SW480 (cell line): ENCODE results near the gene IL11.
A peak's percentile ranks its signal among the peaks of the same experiment; 100 is the strongest.
"Not testable (repeated sequence)": the region's sequence is repeated elsewhere in the genome, so short reads cannot be mapped to it uniquely, and the experiment has no call there.

ENCODE experiments used
- DNase-seq: peaks from one replicate; pipeline ENCODE4 v3.0.0-alpha.2; 2016; ENCODE audit warnings: low spot score

IL11 gene

GRCh38 chr19:55350620-55351315 is 19.5 kb downstream of the IL11 start:
- DNase-seq, result no peak

- no peak for DNase-seq
Observed at GRCh38 chr19:55348317-55349034, 21.8 kb downstream of the IL11 start.

GRCh38 chr19:55347442-55348009 is 22.7 kb downstream of the IL11 start:
- no peak for DNase-seq

DNA sequence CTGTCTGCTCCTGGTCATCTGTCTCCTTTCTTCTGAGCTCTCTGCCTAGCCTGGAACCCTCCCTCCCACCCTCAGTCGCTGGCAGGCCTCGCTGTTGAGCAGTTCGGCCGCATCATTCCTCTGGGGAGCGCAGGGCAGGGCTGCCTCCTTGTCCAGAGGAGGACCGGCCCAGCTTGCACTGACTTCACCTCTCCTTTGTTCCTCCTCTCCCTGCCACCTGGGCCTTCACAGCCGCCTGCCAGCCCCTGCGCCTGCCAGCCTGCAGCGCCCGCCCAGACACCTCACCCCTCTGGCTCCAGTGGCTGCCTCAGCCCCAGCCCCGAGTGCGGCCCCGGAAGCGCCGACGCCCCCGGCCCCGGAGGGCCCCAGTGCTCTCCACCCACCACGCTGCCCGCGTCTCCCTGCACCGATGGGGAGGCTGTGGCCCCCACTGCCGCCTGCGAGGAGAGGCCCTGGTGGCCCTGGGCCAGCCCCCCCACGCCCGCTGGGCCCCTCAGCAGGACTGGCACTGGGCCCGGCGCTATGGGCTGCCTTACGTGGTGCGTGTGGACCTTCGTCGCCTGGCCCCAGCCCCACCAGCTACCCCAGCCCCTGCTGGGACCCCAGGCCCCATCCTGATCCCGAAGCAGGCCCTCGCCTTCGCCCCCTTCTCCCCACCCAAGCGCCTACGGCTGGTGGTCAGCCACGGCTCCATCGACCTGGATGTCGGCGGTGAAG is 23.4 kb downstream of the IL11 start:
- no peak for DNase-seq

DNA sequence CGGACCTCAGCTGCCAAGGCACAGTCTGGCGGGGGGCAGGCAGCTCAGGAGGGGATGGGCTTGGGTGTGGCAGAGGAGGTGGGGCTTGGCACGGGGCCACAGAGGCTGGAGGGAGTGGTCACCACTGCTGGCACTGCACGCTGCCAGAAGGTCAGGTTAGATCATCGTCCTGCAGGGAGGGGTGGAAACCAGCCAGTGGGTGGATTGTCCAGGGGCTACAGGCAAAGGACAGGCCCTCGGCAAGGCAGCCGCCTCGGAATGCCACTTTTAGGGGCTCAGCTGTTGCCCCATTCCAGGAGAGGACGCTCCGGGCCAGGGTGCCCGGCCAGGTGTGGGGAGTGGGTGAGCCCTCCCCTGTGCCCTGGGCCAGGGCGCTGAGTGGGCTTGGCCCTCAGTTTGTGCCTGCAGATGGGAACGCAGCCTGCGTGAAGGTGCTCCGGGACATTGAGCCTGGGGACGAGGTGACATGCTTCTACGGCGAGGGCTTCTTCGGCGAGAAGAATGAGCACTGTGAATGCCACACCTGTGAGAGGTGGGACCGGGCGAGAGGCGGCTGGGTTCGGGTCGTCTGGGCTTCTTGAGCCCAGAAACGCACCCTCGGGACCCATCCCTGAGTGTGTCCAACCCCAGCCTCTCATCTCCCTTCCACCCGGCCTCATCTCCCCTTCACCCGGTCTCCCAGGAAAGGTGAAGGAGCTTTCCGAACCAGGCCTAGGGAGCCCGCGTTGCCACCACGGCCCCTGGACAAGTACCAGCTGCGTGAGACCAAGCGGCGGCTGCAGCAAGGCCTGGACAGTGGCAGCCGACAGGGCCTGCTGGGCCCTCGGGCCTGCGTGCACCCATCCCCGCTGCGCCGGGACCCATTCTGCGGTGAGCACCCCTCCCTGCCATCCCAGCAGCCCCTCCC is 24.2 kb downstream of the IL11 start:
- DNase-seq, result peak; percentile 82

- DNase-seq, result no peak
Observed at GRCh38 chr19:55345101-55345817, 25.0 kb downstream of the IL11 start.

DNA sequence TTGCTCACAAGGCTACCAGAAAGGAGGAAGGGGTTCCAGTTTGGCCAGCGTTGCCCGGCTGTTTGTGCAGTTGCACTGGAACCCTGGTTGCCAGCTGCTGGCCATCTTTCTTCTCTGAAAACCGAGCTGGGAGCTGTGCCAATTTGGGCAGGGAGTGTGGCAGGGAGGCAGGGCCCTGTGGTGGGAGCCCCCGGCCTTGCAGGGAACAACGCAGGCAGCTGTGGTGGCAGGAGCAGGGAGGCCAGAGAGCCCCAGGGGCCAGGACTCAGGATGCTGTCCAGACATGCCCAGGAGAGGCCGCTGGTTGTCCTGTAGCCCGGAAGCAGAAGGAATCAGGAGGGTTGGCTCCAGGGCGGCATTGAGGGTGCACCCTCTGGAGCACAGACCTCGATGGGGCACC is 25.8 kb downstream of the IL11 start:
- DNase-seq, result no peak

DNA sequence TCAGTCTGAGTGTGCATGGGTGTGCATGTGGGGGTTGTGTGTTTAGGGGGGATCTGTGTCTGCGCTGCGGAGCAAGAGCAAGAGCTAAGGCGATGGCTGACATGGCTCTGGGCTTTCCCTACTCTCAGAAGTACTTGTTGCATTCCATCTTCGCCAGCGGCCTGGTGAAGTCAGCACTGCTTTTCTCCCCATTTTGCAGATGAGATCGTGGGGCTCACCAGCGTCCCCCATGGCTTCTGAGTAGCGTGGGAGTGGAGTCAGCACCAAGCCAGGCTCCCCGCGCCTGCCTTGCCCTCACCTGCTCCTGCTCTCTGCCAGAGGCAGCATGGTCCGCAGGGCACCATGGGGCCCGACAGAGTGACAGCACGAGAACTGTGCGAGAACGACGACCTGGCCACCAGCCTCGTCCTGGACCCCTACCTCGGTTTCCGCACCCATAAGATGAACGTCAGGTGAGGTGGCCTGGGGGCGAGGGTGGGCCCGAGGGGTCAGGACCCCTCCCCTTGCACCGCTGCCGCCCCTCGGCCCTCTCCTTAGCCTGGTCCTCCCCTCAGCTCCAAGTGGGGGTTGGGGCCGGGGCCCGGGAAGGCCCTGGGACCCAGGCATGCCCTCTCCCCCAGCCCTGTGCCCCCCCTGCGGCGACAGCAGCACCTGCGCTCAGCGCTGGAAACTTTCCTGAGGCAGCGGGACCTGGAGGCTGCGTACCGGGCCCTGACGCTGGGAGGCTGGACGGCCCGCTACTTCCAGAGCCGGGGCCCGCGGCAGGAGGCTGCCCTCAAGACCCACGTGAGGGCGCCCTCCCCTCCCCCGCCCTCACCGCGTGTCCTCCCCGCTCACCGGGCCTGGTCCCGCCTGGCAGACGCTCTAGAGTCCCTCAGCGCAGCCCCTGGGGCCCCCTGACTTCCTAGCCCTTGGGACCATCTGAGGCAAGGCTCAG is 28.4 kb downstream of the IL11 start:
- DNase-seq, result no peak

- peak; percentile 77 for DNase-seq
Observed at GRCh38 chr19:55341171-55341588, 29.1 kb downstream of the IL11 start.

- no peak for DNase-seq
Observed at GRCh38 chr19:55340784-55341147, 29.5 kb downstream of the IL11 start.

GRCh38 chr19:55339889-55340783 is 30.1 kb downstream of the IL11 start:
- DNase-seq, result no peak

DNA sequence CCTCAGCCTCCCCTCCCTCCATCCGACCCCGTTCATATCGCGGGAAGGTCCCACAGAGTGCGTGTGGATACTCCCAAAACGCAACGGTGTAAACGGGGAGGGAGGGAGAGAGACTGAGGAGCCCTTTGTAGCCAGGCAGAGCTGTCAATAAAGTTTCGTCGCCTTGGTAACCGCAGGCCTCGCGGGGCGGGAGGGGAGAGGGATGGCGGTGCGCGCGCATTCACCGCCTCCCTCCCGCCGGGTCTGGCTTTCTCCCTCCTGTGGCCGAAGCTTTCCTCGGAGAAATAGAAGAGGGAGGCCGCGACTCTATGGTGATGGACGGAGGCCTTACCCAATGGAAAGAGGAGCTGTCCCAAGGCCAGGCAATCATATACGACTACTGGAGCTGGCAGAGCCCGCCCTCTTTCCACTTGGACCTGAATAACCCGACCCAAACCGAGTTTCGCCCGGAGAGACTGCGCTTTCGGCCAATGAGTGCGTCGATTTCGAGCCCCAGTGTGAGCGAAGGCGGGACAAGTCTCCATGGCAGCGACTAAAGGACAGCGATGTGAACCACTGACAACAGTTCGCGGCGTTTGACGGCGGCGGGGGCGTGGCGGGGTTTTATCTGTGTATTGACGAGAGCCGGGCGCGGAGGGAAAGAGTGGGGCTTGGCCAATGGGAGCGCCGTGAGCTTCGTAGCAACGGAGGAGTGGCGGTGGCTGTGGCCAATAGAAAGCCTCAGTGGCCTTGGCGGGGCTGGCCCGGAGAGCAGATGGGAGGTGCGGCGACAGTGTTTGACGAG is 31.0 kb downstream of the IL11 start, which contains the start of gene KMT5C:
TSS of gene KMT5C (plus strand) at position 772 of the 784 bp plus-strand sequence. CDS start 2,061 bp downstream, outside the sequence.
- peak; percentile 100 for DNase-seq

DNA sequence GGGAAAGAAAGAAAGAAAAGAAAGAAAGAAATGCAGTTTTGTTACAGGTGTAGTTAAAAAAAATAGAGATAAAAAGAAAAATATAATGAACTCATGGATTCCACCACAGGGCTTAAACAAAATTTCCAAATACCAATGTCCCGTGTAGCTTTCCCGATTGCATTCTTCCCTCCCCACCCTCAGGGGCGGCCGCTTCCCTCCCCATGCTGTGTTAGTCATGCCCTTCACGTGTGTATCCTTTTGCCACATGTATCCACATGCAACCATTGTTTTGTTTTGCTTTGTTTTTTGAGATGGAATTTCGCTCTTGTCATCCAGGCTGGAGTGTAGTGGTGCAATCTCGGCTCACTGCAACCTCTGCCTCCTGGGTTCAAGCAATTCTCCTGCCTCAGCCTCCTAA is 34.2 kb downstream of the IL11 start:
- DNase-seq, result no peak

DNA sequence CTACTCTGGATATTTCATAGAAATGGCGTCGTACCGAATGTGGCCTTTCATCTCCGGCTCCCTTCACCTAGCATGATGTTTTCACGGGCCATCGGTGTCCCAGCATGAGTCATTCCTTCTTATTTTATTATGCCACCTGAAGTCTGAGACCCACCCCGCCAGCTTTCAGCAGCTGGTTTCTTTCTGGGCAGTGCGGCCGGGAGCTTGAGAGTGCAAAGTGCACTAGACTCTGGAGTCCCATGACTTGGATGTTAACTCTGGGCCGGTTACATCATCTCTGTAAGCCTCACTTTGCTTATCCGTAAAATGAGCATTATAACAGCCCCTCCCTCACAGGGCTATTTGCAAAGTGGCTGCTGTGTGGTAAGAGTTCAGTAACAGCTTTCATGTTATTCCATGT is 36.4 kb downstream of the IL11 start:
- peak; percentile 98 for DNase-seq

DNA sequence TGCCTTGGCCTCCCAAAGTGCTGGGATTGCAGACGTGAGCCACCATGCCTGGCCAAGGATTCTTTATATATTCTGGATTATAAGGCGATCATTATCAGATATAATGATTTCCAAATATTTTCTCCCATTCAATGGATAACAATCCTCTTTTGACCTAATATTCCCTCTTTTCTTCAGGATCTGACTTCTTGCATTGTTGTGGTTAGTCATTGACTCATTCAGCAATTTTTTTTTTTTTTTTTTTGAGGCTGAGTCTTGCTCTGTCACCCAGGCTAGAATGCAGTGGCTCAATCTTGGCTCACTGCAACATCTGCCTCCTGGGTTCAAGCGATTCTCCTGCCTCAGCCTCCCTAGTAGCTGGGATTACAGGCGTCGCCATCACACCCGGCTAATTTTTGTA is 40.5 kb downstream of the IL11 start:
- not testable (repeated sequence) for DNase-seq

DNA sequence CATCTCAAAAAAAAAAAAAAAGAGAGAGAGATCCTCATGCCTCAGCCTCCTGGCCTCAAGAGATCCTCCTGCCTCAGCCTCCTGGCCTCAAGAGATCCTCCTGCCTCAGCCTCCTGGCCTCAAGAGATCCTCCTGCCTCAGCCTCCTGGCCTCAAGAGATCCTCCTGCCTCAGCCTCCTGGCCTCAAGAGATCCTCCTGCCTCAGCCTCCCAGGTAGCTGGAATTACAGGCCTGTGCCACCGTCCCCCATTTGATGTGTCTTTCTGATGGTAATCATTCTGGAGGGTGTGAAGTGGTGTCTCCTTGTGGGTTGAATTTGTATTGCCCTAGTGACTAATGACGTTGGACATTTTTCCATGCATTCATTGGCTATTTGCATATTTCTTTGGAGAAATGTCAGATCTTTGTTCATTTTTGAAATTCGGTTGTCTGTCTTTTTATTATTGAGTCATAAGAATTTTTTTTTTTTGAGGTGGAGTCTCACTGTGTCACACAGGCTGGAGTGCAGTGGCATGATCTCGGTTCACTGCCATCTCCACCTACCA is 41.4 kb downstream of the IL11 start:
- DNase-seq, result not testable (repeated sequence)

GRCh38 chr19:55325172-55325571 is 45.1 kb downstream of the IL11 start, which contains the start of gene TMEM150B:
Gene TMEM150B, minus strand, starts transcription at chr19:55325341. Its CDS starts 4,305 bp downstream, at chr19:55321036.
- no peak for DNase-seq
